Measurements from ENCODE around the gene RNF150.

GRCh38 chr4:141174457-141174856 is 41.2 kb upstream of the RNF150 start:
- TF ChIP-seq GATA2 (IDR thresholded peaks at IDR 0.05; ENCODE audit: low read depth, low read length) (no peak), GATA3 (IDR thresholded peaks at IDR 0.05; ENCODE audit: low read depth, low read length) (no peak)

Data from SH-SY5Y (cell line).